ENCODE measurements around the gene TSPAN9. TPM values are rescaled to one million over a fixed set of nuclear protein-coding genes. Genes with fewer than 3 reads are reported as not detected.

The TSPAN9 gene
- total and polyA plus RNA-seq, 3 donors from 2014 or later = 14.2 to 23.5 (median 19.8) TPM

DNA sequence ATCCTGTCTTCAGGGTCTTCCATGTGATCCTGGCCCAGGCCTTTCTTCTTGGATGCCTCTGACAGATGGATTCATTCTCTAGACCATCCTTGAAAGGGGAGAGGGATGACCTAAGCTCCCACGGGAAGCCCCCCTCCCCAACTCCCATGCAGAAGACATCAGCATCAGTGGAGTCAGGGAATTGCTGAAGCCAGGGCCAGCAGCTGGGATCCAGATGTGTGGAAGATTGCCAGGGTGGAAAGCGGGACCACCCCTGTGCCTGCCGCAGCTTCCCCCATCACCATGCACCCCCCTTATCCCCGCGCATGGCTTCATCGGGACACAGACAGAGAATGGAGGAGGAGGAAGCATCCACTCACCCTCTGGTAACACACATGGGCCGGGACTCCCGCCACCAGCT, 230.2 kb downstream of the TSPAN9 start:
- 44 to 51% methylated on average over 7 to 8 of the region's 8 CpGs for WGBS, 2 donors
- Histone ChIP-seq H3K36me3 (ENCODE audit: low read depth, missing control alignments) (no peaks in the 10 kb centered on the region), H3K9me3 (no peaks in the 10 kb centered on the region), H3K27me3 (no peaks in the 10 kb centered on the region), H3K4me3 (no peak overlapping the region), H3K4me1 (no peaks in the 10 kb centered on the region), H3K27ac (no peak overlapping the region)
- TF ChIP-seq, protein P1, sequence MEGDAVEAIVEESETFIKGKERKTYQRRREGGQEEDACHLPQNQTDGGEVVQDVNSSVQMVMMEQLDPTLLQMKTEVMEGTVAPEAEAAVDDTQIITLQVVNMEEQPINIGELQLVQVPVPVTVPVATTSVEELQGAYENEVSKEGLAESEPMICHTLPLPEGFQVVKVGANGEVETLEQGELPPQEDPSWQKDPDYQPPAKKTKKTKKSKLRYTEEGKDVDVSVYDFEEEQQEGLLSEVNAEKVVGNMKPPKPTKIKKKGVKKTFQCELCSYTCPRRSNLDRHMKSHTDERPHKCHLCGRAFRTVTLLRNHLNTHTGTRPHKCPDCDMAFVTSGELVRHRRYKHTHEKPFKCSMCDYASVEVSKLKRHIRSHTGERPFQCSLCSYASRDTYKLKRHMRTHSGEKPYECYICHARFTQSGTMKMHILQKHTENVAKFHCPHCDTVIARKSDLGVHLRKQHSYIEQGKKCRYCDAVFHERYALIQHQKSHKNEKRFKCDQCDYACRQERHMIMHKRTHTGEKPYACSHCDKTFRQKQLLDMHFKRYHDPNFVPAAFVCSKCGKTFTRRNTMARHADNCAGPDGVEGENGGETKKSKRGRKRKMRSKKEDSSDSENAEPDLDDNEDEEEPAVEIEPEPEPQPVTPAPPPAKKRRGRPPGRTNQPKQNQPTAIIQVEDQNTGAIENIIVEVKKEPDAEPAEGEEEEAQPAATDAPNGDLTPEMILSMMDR (IDR thresholded peaks at IDR 0.05) = no peak
- TF ChIP-seq POLR2A (IDR thresholded peaks at IDR 0.05) = no peak
- DNase-seq = no peak
- intact Hi-C loops (cut with DNase I; ENCODE audit: low total_unique reads) = loop anchor here (10.0 kb wide), 1 partner anchor 497 kb away; no protein-coding TSS in a partner anchor

DNA sequence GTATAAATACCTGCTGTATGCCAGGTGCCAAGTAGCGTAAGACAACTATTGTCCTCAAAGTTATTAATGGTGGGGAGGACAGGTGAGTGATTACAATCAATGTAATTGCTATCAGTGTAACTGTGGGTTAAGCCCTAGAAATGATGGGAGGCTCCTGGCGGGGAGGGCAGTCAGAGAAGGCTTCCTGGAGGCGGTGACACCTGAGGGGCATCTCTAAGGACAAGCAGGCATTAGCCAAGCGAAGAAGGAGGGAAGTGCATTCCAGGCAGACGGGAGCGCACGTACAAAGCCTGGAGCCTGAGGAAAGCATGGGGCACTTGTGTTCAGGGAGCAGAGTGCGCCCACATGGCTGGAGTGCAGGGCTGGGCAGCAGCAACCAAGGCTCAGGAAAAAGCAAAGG, 230.9 kb downstream of the TSPAN9 start:
- WGBS, 2 donors = 92 to 93% methylated on average over 8 of the region's 8 CpGs
- TF ChIP-seq POLR2A (IDR thresholded peaks at IDR 0.05) = no peak
- TF ChIP-seq, protein P1 (IDR thresholded peaks at IDR 0.05) = no peak
- Histone ChIP-seq H3K27me3 (no peaks in the 10 kb centered on the region), H3K4me1 (no peaks in the 10 kb centered on the region), H3K9me3 (no peaks in the 10 kb centered on the region), H3K4me3 (no peak overlapping the region), H3K36me3 (ENCODE audit: low read depth, missing control alignments) (no peaks in the 10 kb centered on the region), H3K27ac (no peak overlapping the region)
- intact Hi-C loops (cut with DNase I; ENCODE audit: low total_unique reads) = loop anchor here (10.0 kb wide), 1 partner anchor 497 kb away; no protein-coding TSS in a partner anchor
- no peak for DNase-seq

GRCh38 chr12:3308609-3309008, 231.4 kb downstream of the TSPAN9 start:
- Histone ChIP-seq H3K27me3 (no peaks in the 10 kb centered on the region), H3K4me1 (peaks cover 3% of the 10 kb centered on the region), H3K27ac (no peak overlapping the region), H3K36me3 (ENCODE audit: low read depth, missing control alignments) (no peaks in the 10 kb centered on the region), H3K9me3 (no peaks in the 10 kb centered on the region), H3K4me3 (no peak overlapping the region)
- TF ChIP-seq POLR2A (IDR thresholded peaks at IDR 0.05) = no peak
- TF ChIP-seq, protein P1 (IDR thresholded peaks at IDR 0.05) = no peak
- no peak for DNase-seq
- 59 to 86% methylated on average over 7 to 9 of the region's 9 CpGs for WGBS, 2 donors
- intact Hi-C loops (cut with DNase I; ENCODE audit: low total_unique reads) = loop anchor here (10.0 kb wide), 1 partner anchor 496 kb away; no protein-coding TSS in a partner anchor

DNA sequence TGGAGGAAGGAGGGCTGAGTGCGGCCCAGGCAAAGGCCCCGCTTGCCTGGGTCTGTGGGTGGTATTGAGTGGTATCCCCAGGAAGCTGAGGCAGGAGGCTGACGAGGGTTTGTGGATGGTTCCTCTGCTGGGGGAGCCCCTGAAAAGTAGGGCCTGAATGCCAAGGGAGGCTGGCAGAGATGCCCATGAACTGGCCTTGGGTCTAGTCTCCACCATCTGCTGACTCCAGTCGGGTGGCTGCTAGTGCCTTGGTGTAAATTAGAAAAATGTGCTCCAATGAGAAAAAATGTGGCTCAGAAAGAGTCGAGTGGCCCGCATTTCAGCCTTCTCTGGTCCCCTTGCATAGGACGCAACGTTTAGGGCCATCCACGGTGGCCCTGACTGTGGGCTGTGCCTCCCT, 232.6 kb downstream of the TSPAN9 start:
- DNase-seq = no peak
- H3K36me3 ChIP-seq (ENCODE audit: low read depth, missing control alignments) = no peaks in the 10 kb centered on the region
- H3K9me3 ChIP-seq = no peaks in the 10 kb centered on the region
- TF ChIP-seq, protein P1 (IDR thresholded peaks at IDR 0.05) = no peak
- TF ChIP-seq POLR2A (IDR thresholded peaks at IDR 0.05) = no peak
- no peak overlapping the region for H3K27ac ChIP-seq
- intact Hi-C loops (cut with DNase I; ENCODE audit: low total_unique reads) = loop anchor here (10.0 kb wide), 1 partner anchor 495 kb away; no protein-coding TSS in a partner anchor
- H3K4me1 ChIP-seq = peaks cover 14% of the 10 kb centered on the region
- H3K4me3 ChIP-seq = no peak overlapping the region
- WGBS, 2 donors = 92 to 95% methylated on average over 9 of the region's 9 CpGs
- H3K27me3 ChIP-seq = no peaks in the 10 kb centered on the region

Measured in testis (tissue), 3 donors.